Bronchial epithelial cell (primary cell): ENCODE measurements around the gene RFX1. TPM values are rescaled to one million over a fixed set of nuclear protein-coding genes. Genes with fewer than 3 reads are reported as not detected.

Experiments
- DNase-seq: peaks from one replicate; pipeline ENCODE4 v3.0.0-alpha.2; 2010; ENCODE audit warnings: low read depth
- FAIRE-seq: peaks from 2 replicates; lab custom pipeline; 2011; peaks lifted over from hg19 to GRCh38; lab: Jason Lieb, UNC
- H3K27me3 ChIP-seq: 2 replicates; pipeline ENCODE4 v1.5.1; 2011; ENCODE audit warnings: low read length; ENCODE audit not compliant: control insufficient read depth, insufficient read depth
- H3K36me3 ChIP-seq: 2 replicates; pipeline ENCODE4 v1.5.1; 2011; ENCODE audit warnings: low read length; ENCODE audit not compliant: control insufficient read depth, insufficient read depth
- H3K4me3 ChIP-seq: 2 replicates; pipeline ENCODE4 v1.5.1; 2011; ENCODE audit warnings: mild to moderate bottlenecking, low read depth, low read length, control low read depth
- total RNA-seq: library from RNA; depleted of rRNA; stranded (reverse); fragments of >200 nt; gene quantifications from 2 replicates; pipeline ENCODE4 v1.2.1, GENCODE V29; 2014
- TF ChIP-seq, protein P1 (sequence below): IDR thresholded peaks from 2 replicates; pipeline ENCODE4 v1.5.1; 2011; ENCODE audit warnings: mild to moderate bottlenecking, moderate library complexity, low read length, control low read depth, inconsistent platforms; ENCODE audit not compliant: insufficient read depth, severe bottlenecking

Gene RFX1
- total RNA-seq, 1 donor from 2014 or later, result 0.79 TPM

DNA sequence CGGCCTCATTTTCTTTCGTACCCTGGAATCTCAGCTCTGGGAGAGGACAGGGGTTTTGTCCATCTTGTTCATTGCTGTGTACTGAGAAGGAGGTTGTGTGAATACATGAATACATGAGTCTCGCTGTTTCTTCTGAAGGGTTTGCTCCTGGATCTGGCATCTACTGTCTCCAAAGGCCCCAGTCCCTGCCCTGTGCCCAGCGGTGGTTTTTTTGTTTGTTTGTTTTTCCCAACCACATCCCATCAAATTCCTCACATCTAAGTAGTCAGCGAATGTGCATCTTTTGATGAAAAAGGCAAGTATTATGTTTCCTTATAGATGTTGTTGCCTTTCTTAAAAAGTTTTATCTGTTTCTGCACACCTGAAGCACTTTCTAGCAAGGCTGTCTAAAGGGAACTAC is 41.3 kb downstream of the RFX1 start:
- Histone ChIP-seq H3K36me3 (peaks cover 13% of the 10 kb centered on the region), H3K4me3 (no peak overlapping the region), H3K27me3 (no peaks in the 10 kb centered on the region)
- FAIRE-seq, result no peak
- no peak for DNase-seq
- TF ChIP-seq, protein P1, sequence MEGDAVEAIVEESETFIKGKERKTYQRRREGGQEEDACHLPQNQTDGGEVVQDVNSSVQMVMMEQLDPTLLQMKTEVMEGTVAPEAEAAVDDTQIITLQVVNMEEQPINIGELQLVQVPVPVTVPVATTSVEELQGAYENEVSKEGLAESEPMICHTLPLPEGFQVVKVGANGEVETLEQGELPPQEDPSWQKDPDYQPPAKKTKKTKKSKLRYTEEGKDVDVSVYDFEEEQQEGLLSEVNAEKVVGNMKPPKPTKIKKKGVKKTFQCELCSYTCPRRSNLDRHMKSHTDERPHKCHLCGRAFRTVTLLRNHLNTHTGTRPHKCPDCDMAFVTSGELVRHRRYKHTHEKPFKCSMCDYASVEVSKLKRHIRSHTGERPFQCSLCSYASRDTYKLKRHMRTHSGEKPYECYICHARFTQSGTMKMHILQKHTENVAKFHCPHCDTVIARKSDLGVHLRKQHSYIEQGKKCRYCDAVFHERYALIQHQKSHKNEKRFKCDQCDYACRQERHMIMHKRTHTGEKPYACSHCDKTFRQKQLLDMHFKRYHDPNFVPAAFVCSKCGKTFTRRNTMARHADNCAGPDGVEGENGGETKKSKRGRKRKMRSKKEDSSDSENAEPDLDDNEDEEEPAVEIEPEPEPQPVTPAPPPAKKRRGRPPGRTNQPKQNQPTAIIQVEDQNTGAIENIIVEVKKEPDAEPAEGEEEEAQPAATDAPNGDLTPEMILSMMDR, result no peak

DNA sequence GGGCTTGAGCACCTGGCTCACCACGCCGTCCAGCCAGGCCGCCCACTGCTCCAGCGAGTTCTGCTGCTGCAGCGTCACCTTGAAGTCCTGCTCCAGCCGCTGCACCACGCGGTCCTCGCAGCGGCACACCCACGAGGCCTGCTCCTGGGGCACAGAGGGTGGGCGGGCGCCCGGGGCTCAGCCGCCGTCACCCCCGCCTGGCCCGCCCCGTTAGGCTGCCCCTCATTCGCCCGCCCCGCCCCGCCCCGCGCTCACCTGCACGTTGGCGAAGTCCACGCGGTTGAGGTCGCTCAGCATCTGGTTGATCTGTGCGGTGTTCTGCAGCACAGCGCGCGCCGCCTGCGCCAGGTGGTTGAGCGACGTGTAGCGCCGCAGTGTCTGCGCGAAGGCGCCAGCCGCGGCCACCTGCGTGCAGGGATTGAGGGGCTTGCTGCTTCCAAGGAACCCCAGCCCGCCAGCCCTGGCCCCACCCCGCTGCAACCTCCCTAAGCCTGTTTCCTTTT is 42.5 kb downstream of the RFX1 start:
- no peak for FAIRE-seq

DNA sequence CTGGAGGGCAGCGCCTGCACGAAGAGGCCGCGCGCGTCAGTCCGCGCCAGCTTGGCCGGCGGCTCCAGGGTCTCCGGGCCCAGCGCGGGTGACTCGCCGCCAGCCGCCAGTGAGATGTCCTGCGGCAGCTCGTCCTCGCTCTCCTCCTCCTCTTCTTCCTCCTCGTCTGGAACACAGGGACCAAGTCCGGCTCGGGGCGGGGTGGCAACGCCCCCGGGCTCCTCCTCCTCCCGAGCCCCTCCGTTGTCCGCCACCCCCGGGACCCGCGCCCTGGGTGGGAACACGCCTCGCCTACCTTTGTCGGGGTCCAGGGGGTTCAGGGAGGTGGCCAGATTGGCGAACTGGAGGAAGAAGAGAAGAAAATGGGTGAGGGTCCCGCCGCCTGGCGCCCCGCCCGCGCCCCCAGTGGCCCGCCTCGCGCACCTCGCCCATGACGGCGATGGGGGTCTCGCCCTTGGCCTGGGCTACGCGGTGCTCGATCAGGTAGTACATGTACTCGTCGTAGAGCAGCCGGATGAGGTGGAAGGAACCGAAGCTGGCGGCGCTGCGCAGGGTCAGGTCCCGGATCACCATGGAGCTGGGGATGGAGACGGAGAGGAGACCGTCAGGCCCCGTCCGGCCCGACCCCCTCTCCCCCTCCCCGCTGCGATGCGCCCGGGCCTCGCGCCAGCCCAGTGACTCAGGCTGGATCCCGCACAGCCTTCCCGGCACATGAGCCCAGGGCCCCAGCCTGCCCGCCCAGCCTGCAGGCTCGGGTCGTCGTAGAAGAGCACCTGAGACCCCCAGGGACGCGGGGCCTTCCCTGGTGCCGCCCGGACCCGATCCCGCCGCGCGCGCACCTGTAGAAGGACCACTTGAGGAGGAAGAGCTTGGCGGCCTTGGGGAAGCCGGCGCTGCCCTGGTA is 43.2 kb downstream of the RFX1 start:
- FAIRE-seq (no peak), DNase-seq (no peak)
- no peak overlapping the region for H3K4me3 ChIP-seq
- peaks cover 19% of the 10 kb centered on the region for H3K36me3 ChIP-seq
- TF ChIP-seq, protein P1, result no peak
- no peaks in the 10 kb centered on the region for H3K27me3 ChIP-seq

More for the DNA sequence above, 42.5 kb downstream of the RFX1 start:
- TF ChIP-seq, protein P1, result no peak
- H3K27me3 ChIP-seq, result no peaks in the 10 kb centered on the region
- H3K4me3 ChIP-seq, result no peak overlapping the region
- DNase-seq, result no peak
- peaks cover 17% of the 10 kb centered on the region for H3K36me3 ChIP-seq

DNA sequence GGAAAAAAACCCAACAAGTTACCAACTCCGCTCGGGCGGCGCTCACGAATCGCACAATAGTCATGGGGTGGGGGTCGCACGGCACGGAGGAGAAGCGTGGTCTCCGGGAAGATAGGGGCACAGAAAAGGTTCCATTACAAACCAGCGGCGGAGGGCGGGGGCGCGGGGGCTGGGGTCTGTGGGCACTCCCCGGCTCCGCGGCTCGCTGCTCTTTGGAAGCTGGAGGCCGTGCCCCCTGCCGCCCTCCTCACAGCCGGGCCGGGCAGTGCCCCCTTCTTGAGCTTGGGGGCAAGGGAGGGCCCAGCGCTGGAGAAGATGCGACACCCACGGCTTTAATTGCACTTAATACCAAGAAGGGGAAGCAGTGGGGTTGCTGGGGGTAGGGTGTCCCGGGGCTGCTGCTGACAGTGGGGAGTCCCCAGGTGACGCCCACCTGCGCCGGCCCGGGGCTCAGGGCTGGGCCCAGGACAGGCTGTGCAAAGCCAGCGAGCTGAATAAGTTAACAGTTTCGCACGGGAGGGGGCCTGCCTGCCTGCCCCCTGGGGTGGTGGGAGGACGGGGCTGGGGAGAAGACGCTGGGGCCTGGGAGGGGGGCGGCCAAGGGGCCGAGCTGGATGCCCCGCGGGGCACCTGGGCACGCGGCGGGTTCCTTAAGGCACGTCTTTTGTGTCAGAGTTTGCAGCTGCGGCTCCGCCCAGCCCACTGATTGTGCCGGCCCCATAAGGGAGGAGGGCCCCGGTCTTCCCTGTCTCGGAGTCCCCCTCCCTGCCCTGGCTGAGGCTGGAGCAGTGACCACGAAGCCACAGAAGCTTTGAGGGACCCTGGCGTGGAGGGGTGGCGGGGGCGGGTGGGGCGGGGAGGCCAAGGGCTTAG is 44.1 kb downstream of the RFX1 start:
- H3K36me3 ChIP-seq, result peaks cover 21% of the 10 kb centered on the region
- FAIRE-seq (no peak), DNase-seq (no peak)
- TF ChIP-seq, protein P1, result no peak
- no peaks in the 10 kb centered on the region for H3K27me3 ChIP-seq
- H3K4me3 ChIP-seq, result no peak overlapping the region

DNA sequence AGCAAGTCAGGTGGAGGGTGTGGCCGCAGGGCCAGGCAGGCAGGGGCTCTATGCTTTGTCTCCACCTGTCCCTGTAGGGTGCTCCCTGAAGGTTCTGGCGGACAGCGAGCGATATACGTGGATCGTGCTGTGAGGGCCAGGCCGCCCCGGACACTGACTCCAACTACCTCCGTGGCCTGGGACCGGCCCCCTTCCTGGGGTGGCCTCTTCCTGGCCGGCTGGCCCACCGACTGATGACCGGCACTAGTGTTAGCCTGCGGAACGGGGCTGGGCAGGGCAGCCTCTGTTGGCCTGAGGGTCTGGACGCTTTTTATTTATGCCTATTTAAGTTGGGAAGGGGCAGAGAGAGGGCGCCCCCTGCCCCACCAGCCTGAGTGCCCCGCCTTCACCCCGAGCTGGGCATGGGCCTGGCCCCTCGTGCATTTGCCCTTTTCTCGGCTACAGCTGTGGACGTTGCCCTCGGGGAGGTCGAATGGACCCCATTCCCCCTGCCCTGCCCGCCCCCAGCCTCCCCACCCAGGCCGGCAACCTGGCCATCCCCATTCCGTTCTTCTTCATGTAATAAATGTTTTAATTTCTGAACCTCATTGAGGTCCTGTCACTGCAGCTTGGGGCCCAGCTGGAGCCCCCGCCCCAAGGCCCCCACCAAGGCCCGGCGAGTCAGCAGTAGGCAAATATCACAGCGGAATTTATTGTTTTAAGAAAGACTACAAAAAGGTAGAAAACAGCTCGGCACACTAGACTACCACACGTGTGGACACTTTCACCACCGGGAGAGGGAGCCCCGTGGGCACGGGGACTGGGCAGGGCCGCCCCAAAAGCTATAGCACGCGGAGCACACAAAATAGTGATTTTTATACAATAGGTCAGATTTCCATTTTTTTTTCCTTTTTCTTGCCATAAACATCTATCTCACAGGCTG is 45.0 kb downstream of the RFX1 start:
- TF ChIP-seq, protein P1, result no peak
- no peak overlapping the region for H3K4me3 ChIP-seq
- no peaks in the 10 kb centered on the region for H3K27me3 ChIP-seq
- peaks cover 27% of the 10 kb centered on the region for H3K36me3 ChIP-seq
- DNase-seq (no peak), FAIRE-seq (no peak)
